Measurements from ENCODE around the gene EEF1B2.
"Not testable (repeated sequence)": the region's sequence is repeated elsewhere in the genome, so short reads cannot be mapped to it uniquely, and the experiment has no call there.

Gene EEF1B2

DNA sequence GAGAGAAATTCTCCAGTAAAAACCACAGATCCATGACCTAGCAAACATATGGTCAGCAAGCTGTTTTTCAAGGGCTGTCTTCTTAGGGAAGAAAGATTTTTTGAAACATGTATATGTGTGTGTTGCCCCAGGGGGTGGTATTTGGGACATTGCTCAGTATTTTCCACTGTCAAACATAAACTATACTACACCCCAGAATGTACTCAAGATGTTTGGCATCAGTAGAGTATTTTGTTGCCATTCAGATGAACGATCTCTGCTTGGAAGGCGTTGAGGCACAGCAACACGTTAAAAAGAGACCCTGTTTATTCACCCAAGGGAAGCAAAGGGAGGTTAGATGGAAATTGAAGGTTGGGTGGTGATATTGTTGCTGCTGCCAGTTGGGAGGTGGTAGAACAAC lies 30.0 kb downstream of the EEF1B2 start:
- DNase-seq (ENCODE audit: insufficient read length, low spot score) = no peak
- FAIRE-seq = no peak
- no peak for TF ChIP-seq POLR2A (IDR thresholded peaks at IDR 0.05; ENCODE audit: low read depth, low read length)

DNA sequence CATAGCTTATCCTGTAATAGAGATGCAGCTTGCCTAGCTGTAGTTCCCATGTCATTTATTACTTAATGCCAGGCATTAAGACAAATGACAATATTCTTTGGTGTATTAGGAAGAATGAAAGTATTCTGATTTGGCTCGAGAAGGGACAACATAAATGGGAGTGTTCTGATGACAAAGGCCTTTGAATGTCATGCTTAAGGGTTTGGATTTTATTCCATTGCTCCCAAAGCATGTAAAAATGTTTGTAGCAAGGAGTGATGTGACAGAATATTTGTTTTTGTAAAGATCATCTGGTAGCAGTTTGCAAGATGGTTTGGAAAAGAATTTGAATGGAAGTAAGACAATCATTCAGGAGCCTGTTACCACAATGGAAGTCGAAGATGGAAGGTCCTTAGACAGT lies 30.4 kb downstream of the EEF1B2 start:
- DNase-seq (ENCODE audit: insufficient read length, low spot score) (no peak), FAIRE-seq (no peak)
- TF ChIP-seq POLR2A (IDR thresholded peaks at IDR 0.05; ENCODE audit: low read depth, low read length) = no peak

DNA sequence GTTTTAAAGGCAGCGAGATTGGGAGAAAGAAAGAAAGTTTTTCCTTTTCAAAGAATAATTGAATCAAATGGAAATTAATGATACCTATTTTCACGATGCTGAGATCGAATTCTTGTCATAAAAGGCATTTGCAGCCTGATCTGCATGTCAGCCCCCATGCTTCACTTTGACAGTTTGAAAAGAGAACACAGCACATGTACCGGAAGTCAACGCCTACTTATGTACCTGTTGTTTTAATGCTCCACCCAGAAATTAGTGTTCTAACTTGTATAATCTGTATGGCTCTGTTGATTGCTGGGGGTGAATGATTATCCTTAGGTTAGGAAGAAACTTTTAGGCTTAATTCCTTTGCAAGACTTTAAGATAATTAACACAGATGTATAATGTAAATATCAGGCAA lies 31.0 kb downstream of the EEF1B2 start:
- DNase-seq (ENCODE audit: insufficient read length, low spot score) = no peak
- no peak for FAIRE-seq
- no peak for TF ChIP-seq POLR2A (IDR thresholded peaks at IDR 0.05; ENCODE audit: low read depth, low read length)

DNA sequence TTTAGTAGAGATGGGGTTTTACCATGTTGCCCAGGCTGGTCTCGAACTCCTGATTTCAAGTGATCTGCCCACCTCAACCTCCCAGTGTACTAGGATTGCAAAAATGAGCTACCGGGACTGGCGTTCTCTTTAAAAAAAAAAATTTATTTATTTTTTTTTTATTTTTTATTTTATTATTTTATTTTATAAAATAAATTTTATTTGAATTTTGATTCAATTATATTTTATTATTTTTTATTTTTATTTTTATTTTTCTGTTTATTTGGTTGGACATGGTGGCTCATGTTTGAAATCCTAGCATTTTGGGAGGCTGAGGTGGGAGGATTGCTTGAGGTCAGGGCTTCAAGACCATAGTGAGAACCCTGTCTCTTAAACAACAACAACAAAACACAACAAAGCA lies 32.5 kb downstream of the EEF1B2 start:
- FAIRE-seq (no peak), DNase-seq (ENCODE audit: insufficient read length, low spot score) (no peak)
- no peak for TF ChIP-seq POLR2A (IDR thresholded peaks at IDR 0.05; ENCODE audit: low read depth, low read length)

DNA sequence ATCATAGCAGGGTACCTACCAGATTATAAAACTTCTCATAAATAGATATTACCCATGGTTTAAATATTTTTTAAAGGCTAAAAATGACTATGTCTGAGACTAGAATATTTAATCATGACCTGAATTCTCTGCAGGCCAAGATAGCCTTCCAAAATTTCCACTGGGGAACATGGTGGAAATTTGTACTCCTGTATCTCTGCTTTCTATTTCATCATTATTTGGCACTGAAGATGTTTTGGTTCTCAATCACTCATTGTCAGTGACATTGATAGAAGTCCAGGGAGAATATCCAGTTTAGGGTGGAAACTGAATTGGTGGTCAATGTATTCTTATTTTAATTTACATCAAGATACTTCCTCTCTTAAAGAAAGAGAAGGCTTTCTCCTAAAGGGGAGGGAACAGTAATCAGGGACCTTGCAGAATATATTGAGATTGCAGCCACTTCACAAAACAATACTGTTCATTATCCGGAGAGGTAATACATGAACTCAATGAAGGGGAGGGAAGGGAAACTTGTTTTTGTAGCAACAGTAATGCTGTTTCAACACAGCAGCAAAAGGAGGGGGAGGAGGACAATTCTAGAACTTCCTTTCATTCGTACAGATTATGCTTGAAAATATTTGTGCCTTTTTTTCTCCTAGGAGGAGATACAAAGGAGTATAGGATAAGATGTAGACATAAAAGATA lies 34.1 kb downstream of the EEF1B2 start:
- DNase-seq (ENCODE audit: insufficient read length, low spot score) = no peak
- TF ChIP-seq POLR2A (IDR thresholded peaks at IDR 0.05; ENCODE audit: low read depth, low read length) = no peak
- no peak for FAIRE-seq

DNA sequence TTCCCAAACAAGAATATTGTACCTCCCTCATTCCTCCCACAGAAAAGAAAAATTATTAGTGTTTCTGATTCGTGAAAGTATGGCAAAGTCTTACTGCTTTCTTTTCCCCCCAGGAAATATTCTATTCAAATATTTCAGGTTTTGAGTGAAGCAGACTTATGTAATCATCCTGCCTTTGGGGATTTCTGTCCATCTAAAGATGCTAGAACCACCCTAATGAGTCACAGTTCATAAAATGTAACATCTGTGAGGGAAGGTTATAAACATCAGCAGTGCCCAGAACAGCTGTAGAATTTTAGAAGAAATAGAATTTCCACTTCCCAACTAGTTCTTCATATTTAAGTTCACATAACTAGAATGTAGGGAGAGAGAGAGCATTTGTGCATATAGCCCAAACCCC lies 39.0 kb downstream of the EEF1B2 start:
- DNase-seq (ENCODE audit: insufficient read length, low spot score) (no peak), FAIRE-seq (no peak)
- no peak for TF ChIP-seq POLR2A (IDR thresholded peaks at IDR 0.05; ENCODE audit: low read depth, low read length)

DNA sequence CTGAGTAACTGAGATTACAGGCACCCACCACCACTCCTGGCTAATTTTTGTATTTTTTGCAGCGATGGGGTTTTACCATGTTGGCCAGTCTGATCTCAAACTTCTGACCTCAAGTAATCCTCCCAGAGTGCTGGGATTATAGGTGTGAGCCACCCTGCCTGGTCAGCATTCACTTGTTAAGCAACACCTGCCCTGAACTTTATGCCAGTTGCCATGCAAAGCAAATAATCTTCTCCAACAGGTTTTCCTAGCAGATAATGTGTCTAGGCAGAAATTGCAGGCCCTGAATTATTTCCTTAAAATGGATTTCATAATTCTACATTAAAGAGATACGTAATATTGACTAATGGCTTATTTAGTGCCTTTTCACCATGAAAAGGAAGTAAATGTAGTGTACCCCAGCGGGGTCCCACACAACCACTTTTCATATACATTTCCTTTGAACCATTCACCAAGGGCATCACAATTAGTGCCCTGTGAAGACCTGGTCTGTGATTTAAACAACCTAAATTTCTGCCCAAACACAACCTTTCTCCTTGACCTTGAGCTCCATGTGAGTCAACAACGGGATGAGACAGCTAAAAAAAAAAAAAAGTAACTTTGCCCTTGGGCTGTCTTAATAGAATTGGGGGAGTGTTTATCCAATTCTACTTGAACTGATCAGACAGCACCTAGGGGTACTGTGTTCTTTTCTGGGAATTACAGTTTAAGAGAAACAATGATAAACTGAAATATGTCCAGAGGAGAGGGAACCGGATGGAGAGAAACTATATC lies 41.6 kb downstream of the EEF1B2 start:
- FAIRE-seq = no peak
- TF ChIP-seq POLR2A (IDR thresholded peaks at IDR 0.05; ENCODE audit: low read depth, low read length) = no peak

DNA sequence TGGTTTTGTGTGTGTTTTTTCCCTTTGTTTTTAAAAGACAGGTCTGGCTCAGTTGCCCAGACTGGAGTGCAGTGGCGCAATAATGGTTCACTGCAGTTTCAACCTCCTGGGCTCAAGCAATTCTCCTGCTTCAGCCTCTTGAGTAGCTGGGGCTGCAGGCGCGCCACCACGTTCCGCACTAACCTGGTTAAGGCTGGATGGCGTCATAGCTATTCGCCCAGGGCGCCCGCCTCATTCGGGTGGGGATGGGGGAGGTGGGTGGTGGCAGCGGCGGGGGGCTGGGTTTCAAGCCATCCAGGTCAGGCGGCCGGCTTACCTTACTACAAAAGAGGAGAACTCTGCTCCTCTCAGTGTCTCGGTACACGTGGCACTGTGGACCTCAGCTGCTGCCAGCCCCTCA lies 42.8 kb downstream of the EEF1B2 start:
- TF ChIP-seq POLR2A (IDR thresholded peaks at IDR 0.05; ENCODE audit: low read depth, low read length) = no peak
- no peak for DNase-seq (ENCODE audit: insufficient read length, low spot score)
- no peak for FAIRE-seq

More for the DNA sequence above, 41.6 kb downstream of the EEF1B2 start:
- DNase-seq (ENCODE audit: insufficient read length, low spot score) = no peak

DNA sequence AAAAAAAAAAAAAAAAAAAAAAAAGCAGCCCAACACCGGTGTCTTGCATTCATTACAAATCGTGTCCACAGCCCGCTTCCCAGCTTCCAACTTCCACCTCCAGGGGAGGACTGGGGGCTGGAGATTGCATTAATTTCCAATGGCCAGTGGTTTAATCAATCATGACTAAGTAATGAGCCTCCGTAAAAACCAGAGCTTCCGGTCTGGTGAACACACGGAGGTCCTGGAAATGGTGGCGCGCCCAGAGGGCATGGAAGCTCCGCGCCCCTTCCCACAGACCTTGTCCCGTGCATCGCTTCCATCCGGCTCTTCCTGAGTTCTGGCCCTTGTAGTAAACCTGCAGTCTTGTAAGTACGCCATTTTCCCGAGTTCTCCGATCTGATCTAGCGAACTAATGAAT lies 43.6 kb downstream of the EEF1B2 start:
- DNase-seq (ENCODE audit: insufficient read length, low spot score) (no peak), FAIRE-seq (no peak)
- no peak for TF ChIP-seq POLR2A (IDR thresholded peaks at IDR 0.05; ENCODE audit: low read depth, low read length)

DNA sequence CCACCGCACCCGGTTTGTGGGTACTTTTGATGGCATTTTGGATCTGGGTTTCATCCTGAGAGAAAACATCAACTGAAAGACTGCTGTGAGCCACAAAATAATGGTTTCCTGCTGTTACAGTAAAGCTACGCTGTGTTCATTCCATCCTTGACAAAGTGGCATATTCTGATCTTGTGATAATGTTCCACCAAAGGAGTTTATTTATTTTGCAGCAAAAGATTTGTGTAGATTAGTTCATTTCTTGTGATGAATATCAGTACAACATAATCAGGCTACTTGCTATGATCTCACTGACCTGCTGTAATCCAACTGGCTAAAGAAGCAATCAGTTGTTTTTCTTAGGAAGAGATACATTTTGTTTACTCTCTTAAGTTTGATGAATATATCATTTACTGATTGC lies 45.0 kb downstream of the EEF1B2 start:
- FAIRE-seq (no peak), DNase-seq (ENCODE audit: insufficient read length, low spot score) (no peak)

DNA sequence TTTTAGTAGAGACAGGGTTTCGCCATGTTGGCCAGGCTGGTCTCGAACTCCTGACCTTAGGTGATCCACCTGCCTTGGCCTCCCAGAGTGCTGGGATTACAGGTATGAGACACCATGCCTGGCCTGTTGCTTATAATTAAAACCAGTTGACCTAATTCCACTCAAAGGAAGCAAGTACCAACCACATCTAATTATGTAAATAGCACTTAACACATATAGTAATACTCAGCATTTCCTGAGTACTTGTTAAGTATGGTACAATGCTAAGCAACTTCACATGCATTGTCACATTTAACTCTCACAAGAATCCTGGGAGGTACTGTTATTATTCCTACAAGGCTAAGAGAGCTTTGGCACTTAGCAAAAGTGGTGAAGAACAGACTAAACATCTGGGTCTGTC lies 47.6 kb downstream of the EEF1B2 start:
- DNase-seq (ENCODE audit: insufficient read length, low spot score); FAIRE-seq: not testable (repeated sequence)

More for the DNA sequence above, 45.0 kb downstream of the EEF1B2 start:
- TF ChIP-seq POLR2A (IDR thresholded peaks at IDR 0.05; ENCODE audit: low read depth, low read length) = no peak

DNA sequence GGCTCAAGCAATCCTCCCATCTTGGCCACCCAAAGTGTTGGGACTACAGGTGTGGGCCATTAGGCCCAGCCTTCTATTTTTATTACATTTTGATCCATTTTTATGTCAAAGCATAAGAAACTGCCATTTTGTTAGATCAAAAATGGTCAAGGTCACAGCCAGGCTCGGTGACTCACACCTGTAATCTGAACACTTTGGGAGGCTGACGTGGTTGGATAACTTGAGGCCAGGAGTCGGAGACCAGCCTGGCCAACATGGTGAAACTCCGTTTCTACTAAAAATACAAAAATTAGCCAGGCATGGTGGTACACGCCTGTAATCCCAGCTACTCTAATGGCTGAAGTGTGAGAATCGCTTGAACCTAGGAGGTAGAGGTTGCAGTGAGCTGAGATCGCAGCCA lies 49.2 kb downstream of the EEF1B2 start:
- no peak for DNase-seq (ENCODE audit: insufficient read length, low spot score)
- no peak for TF ChIP-seq POLR2A (IDR thresholded peaks at IDR 0.05; ENCODE audit: low read depth, low read length)
- no peak for FAIRE-seq

DNA sequence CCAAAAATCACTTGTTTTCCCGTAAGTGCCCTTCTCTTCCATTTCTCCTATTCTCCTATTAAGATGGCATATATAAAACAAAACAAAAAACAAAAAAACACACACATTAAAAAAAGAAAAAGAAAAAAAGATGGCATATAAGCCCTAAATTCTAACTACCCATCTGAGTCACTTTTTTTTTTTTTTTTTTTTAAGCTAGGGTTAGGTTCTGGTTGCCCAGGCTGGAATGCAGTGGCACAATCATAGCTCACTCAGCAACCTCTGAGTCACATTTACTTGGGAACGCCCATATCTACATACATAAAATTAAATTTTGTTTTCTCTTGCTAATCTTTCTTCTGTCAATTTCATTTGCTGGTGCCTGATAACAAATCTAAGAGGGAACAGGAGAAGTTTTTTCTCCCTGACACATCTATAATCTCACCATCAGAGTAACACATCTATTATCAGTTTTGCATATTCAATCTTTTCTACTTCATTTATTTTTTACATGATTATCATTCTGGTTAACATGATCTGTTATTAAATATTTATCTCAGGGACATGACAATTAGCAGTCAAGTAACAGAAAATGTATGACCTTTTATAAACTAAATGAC lies 52.1 kb downstream of the EEF1B2 start:
- DNase-seq (ENCODE audit: insufficient read length, low spot score) (no peak), FAIRE-seq (no peak)
- TF ChIP-seq POLR2A (IDR thresholded peaks at IDR 0.05; ENCODE audit: low read depth, low read length) = no peak

Measured in H54 (cell line).